H54 (cell line): Measurements from ENCODE around the gene PAH.

ENCODE experiments used
- DNase-seq: peaks from one replicate; pipeline ENCODE4 v3.0.0; 2011; ENCODE audit warnings: low spot score, mixed read lengths; ENCODE audit not compliant: insufficient read length
- FAIRE-seq: peaks from 3 replicates; lab custom pipeline; 2011; peaks lifted over from hg19 to GRCh38; lab: Jason Lieb, UNC
- POLR2A ChIP-seq: IDR thresholded peaks from 2 replicates; pipeline ENCODE4 v1.6.1; 2011; ENCODE audit warnings: low read depth, mild to moderate bottlenecking, low read length

The PAH gene

DNA sequence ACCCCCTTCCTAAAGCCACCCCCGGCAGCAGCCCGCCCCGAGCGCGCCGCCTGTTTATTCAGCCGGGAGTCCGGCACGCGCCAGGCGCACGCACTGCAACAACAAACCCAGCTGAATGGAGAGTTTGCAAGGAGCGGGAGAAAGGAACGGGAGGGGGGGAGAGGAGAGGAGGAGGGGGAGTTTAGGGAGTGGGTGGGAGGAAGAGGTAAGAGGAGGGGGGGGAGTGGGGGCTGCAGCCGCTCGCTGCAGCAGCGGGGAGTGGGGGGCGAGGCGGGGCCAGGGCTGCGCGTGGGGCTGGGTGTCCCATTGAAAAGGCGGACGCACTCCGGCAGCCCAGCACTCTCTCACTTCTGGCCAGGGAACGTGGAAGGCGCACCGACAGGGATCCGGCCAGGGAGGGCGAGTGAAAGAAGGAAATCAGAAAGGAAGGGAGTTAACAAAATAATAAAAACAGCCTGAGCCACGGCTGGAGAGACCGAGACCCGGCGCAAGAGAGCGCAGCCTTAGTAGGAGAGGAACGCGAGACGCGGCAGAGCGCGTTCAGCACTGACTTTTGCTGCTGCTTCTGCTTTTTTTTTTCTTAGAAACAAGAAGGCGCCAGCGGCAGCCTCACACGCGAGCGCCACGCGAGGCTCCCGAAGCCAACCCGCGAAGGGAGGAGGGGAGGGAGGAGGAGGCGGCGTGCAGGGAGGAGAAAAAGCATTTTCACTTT lies 40.5 kb upstream of the PAH start, which contains the start of gene ASCL1:
TSS of gene ASCL1 (plus strand) at position 336 of the 712 bp plus-strand sequence. CDS start 571 bp downstream, outside the sequence.
- FAIRE-seq = no peak
- no peak for DNase-seq
- TF ChIP-seq POLR2A = no peak

DNA sequence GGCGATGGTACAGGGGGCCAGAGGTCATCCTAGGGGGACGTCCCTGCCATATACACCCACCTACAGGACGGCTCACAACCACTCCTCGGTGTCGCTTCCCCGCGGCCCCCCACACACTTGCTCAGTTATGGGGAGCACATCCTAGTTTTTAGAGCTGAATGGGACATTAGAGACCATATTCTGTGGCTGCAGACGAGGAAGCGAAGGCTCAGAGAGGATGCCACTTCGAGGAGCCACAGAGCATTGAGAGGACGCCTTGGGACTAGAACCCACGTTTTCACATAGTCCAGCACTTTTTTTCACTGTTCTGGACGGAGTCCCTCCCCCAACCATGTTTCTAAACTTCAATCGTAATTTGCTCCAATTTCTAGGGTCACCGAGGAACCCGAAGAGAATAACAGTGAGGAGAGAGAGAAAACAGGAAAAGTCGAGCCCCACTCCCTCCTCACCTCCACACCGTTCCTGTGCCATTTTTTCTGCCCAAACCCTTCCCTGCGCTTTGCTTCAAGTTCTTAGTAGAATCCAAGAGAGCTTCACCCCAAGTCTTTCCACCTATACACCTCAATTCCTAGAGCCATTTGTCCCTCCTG lies 39.8 kb upstream of the PAH start:
- FAIRE-seq (no peak), DNase-seq (no peak)
- TF ChIP-seq POLR2A = no peak

DNA sequence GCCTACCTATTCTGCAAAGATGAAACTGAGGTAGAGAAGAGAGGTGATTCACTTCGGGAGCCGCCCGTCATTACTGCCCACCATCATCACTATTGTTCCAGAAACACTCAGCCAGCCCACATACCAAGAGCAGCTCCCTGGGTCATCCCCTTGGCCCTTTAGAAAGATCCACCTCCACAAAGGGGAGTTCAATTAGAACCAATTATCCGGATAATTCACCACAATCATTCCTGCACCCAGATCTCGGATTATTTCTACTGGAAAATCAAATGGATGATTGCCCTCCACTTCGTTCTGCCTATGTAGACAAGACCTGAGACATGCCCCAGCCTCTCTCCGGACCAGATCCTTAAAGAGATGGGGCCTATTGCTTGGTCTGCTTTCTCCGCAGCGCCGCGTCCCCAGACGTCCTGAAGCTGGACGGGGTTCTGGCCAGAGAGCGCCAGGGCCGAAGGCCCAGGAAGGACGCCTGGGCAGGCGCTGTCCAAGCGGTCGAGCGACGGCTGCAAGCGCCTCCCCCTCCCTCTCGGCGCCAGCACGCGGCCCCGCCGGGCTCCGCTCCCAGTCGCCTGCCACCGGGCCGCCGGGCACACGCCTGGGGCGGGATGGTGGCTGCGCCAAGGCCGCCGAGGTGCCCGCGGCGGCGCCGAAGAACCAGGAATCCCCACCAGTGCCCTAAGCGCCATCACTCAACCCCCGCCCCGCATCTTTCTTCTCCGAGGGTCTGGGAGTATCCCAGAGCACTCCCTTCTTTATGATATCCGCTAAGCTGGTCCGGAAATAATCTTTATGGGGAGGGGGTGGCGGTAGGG lies 39.1 kb upstream of the PAH start:
- no peak for FAIRE-seq
- TF ChIP-seq POLR2A = no peak
- DNase-seq = no peak

DNA sequence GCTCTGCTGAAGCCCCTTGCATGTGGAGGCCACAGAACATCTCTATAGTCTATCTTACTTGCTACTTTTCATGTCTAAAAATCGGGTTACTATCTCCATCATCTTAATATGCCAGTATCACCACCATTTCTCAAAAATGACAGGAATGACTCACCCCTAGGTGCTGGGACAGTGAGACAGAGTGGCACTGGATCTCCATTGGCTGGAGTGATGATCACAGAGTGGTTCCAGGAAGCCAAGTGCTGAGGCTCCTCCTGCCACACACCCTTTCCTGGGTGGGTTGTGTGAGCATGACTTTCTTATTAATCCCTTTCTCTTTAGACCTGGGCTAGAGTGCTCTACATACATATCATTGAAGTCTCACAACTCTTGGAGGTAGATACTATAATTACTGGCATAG lies 37.1 kb upstream of the PAH start:
- TF ChIP-seq POLR2A = no peak
- DNase-seq = no peak
- no peak for FAIRE-seq

DNA sequence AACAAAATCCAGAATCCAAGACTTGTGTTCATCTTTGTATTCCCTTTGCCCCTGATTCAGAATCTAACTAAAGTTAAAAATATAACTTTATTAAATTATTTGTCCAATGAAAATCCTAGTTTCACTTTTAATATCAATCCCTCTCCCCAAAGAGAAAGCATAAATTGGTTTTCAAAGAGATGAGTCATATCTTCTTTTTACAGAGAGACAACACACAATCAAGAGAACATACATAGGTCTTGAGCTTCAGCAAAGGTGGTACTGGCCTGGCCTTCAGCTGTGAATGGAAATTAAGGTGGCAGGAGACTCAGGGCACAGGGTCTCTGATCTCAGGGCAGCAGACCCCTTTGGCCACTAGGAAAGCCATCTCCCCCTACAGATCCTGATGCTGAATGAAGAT lies 36.2 kb upstream of the PAH start:
- no peak for FAIRE-seq
- DNase-seq = no peak
- no peak for TF ChIP-seq POLR2A

DNA sequence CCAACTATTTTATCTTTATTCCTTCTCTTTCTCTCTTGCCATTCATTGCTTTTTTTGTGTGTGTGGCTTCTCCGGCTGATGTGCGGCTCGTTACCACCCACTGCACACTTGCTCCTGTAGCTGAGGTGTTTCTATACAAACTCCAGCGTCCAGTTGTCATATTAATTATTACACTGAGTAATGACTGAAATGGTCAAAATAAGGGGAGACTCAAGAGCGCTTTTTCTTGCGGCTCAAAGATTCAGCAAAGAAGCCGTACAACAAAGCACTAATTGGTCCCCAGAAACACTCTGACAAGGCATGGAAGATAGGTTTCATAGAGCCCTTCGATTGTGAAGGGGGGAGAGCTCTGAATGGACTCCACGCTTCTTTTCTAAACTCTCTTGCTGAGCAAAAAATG lies 34.8 kb upstream of the PAH start:
- TF ChIP-seq POLR2A = no peak
- DNase-seq (no peak), FAIRE-seq (no peak)

DNA sequence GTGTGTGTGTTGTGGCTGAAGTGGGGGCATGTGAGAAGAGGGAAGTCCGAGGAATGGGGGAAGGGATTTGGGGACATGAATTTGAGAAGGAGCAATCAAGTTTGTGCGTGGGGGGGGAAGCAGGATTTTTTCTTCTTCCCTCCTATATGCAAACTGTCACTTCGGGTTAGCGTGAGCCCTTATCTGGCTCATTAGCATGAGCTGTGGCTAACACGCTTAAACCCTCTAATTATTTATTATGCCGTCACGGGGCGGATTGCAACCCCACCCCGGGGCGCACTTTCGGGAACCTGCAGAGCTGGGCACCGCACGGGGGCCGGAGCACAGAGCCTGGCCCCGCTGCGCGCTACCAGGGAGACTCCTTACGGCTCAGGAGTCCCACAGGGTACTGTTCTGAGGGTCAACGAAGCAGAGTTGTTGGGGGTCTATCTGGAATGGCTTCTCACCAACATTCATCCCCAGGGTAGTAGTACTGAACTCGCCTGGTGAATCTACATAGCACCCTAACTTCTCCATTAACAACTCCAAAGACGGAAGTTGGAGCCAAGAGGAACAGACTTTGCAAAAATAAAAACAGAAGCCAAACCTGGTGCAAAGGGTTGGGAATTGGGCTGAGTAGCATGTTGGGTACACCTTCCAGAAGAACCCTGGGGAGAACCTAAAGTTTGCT lies 34.0 kb upstream of the PAH start:
- no peak for TF ChIP-seq POLR2A
- FAIRE-seq (no peak), DNase-seq (no peak)

DNA sequence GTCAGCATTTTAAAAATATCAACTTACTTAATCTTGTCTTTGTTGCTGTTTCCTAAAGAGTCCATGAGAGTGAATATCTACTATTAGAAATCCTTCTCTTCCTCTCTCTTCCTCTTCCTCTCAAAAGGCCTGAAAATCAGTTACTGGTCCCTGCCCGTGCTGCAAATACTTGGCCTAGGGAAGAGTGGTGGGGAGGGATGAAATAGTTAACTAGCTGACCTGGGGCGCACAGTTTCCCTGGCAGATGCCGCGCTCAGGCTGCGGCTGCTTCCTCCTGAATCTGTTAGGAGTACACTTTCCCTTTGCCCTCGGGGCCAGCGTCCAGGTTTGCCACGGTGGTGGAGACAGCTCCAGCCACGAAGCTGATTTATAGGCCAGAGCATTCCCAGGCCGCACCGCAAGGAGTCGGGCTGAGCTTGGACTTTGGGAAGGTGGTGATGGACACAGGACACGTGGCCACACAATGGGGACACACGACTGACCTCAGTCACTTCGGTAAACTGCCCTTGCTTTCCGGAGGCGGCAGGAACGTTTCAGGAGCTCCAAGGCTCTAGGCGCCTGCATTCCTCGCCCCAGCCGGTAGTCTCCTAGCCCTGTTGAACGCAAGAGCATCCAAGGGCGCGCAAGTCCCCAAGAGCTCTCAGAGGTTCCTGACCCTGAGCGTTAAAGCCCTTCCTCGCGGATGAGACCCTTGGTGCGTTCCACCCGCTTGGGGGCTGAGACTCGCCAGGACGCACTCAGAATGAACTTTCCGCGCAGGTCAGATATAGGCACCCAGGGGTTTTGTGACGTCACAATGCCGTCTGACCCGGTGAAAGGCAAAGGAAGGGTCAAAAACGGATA lies 33.3 kb upstream of the PAH start:
- DNase-seq = no peak
- no peak for TF ChIP-seq POLR2A
- FAIRE-seq = no peak

DNA sequence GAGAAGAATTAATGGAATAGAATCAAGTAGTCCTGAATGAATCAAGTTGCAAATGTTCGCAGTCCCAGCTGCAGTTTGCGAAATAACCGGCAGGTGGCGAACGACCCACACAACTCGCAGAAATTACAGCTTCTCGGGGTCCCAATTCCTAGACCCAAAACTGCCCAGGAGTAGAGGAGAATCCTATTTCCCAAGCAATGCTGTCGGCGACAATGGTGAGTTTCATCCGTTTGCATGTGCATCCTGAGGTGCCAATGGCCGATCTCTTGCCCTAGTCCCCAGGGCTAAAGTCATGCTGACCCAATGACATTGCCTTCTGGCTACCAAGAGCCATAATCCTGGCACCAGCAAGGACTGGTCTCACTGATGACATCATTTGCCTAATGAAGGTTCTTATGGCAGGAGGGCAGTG lies 31.9 kb upstream of the PAH start:
- no peak for DNase-seq
- no peak for TF ChIP-seq POLR2A

DNA sequence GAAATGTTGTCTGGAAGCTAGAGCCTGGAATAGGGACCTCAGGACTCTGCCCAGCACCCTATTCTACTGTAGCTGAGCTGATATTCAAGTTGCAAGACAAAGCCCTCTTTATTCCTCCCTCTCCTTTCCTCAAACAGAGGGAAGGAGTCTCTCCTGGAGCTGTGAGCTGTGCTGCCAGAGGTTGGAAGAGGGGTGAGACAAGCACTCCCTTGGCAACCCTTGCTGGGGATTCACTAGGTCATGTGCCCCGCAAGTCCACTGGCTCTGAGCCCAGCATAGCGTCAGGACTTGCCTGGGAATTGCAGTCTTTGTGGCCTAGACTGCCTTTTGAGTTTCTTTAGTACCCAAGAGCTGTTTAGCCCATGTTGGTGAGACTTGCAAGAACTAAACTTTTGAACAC lies 29.0 kb upstream of the PAH start:
- FAIRE-seq = no peak
- DNase-seq = no peak
- no peak for TF ChIP-seq POLR2A

More for the DNA sequence above, 31.9 kb upstream of the PAH start:
- FAIRE-seq = peak; percentile 36

DNA sequence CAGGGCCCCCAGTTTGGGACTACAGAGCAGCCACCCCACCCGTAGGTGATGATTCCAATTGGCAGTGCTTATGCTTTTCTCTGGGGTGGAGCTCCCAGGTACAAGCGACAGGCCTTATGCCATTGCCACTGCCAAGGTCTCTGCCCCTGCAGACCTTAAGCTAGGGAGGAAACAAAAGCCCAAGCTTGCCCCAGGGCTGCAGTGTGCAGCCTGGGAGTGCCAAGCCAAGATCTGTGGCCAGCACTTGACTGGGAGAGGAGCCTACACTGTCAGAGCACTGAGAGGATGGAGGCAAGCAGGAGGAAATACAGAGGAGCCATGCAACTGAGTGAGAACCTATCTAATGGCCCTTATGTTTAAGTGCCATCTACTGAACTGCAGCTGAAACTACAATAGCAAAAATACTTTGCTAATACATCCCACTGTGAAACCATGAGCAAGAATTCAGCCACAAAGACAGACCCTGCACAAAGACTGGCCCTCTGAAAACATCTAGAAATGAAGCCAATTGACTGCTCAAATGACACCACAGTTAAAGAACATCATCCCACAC lies 22.7 kb upstream of the PAH start:
- DNase-seq (no peak), FAIRE-seq (no peak)

DNA sequence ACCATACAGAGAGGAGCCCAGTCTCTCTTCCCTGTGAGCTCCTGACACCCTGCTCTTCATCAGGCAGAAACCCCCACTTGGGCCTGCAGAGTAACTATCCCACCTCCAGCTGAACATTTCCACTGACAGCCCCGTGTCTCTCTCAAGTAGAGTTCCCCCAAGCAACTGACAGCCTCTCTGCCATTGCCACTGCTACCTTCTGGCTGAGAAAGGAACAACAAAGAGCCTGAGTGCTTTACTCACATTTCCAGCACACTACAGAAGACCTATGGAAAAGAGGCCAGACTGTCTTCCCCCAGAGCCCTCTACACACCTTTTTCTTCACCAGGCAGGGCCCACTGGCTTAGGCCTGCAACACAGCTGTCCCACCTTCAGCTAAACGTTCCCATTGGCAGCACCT lies 22.0 kb upstream of the PAH start:
- DNase-seq (no peak), FAIRE-seq (no peak)
- no peak for TF ChIP-seq POLR2A

More for the DNA sequence above, 22.7 kb upstream of the PAH start:
- TF ChIP-seq POLR2A = no peak

DNA sequence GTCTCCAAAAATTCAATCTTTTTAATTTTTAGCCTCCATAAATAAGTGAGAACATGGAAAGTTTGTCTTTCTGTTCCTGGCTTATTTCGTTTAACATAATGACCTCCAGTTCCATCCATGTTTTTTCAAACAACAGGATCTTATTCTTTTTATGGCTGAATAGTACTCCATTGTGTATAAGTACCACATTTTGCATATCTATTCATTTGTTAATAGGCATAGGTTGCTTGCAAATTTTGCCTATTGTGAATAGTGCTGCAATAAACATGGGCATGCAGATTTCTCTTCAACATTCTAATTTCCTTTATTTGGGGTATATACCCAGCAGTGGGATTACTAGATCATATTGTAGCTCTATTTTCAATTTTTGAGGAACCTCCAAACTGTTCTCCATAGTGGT lies 16.1 kb upstream of the PAH start:
- no peak for DNase-seq
- FAIRE-seq = no peak
- no peak for TF ChIP-seq POLR2A
